ENCODE results near the gene ACP1. TPM values are rescaled to one million over a fixed set of nuclear protein-coding genes. Genes with fewer than 3 reads are reported as not detected.
A peak's percentile ranks its signal among the peaks of the same experiment; 100 is the strongest.

ACP1 gene
- total RNA-seq (10 to 100 TPM; 89.7 to 93.2 TPM), total RNA-seq (47.2 to 205 (median 95.9) reads per million in 172 experiments)
- 99.2 TPM for polyA plus RNA-seq (2013, experiment 1 of 2)
- 87.8 TPM for polyA plus RNA-seq (2013, experiment 2 of 2)

GRCh38 chr2:264493-265468 lies at the start of gene ACP1:
Gene ACP1 (plus strand): TSS chr2:264947. CDS start chr2:264965, 18 bp downstream.
- no peaks in the 10 kb centered on the region for H3K9me3 Mint-ChIP-seq
- H3K27me3 Mint-ChIP-seq, result no peaks in the 10 kb centered on the region
- peaks cover 64% of the 10 kb centered on the region for H3K4me1 Mint-ChIP-seq (ENCODE audit: low read depth)
- ChIA-PET CTCF (interaction anchor here (1.3 kb wide), 1 partner anchor 18 kb away, joined by 4 read pairs; no protein-coding TSS in a partner anchor), POLR2A (interaction anchor here (0.6 to 1.0 kb wide), 4 partner anchors 9 to 201 kb away, joined by 3 to 4 read pairs (median 4); partner anchors contain the start of gene ALKAL2)
- DNase-seq, result peak; percentile 86 to 99 (median 94)
- H3K9me3 ChIP-seq (ENCODE audit: control insufficient read depth in 1 of 2, insufficient read depth in 1 of 2, low read length in 2 of 2), result no peaks in the 10 kb centered on the region
- no peaks in the 10 kb centered on the region for H3K27me3 ChIP-seq (ENCODE audit: control insufficient read depth in 1 of 2, insufficient read depth in 2 of 2, low read length in 2 of 2)
- peak within 1 kb of the TSS; percentile 81 to 87 for H3K27ac ChIP-seq (ENCODE audit: low read depth in 1 of 2, low read length in 2 of 2)
- H3K4me3 Mint-ChIP-seq, result peak within 1 kb of the TSS; percentile 95
- peaks cover 45% of the 10 kb centered on the region for H3K36me3 Mint-ChIP-seq (ENCODE audit: low read depth)
- H3K4me3 ChIP-seq (ENCODE audit: low read length), result peak within 1 kb of the TSS; percentile 91
- intact Hi-C loops (cut with DNase I, micrococcal nuclease), result loop anchor here (1.0 to 10.0 kb wide), 6 partner anchors 18 to 413 kb away; partner anchors contain the start of gene TMEM18 (in 2 of the 2)
- ATAC-seq (ENCODE audit: poor library complexity), result peak; percentile 82
- peaks cover 37% of the 10 kb centered on the region for H3K4me1 ChIP-seq (ENCODE audit: insufficient read depth, low read length)
- H3K27ac Mint-ChIP-seq, result peak within 1 kb of the TSS; percentile 99
- peaks cover 9% of the 10 kb centered on the region for H3K36me3 ChIP-seq (ENCODE audit: insufficient read depth, low read length)
- no peak for TF ChIP-seq CTCF (IDR thresholded peaks at IDR 0.05)

- H3K9me3 Mint-ChIP-seq, result no peaks in the 10 kb centered on the region
- no peaks in the 10 kb centered on the region for H3K4me1 Mint-ChIP-seq (ENCODE audit: low read depth)
- no peaks in the 10 kb centered on the region for H3K4me1 ChIP-seq (ENCODE audit: insufficient read depth, low read length)
- ChIA-PET CTCF (no interaction called here), POLR2A (no interaction called here)
- no peak overlapping the region for H3K27ac ChIP-seq (ENCODE audit: low read depth in 1 of 2, low read length in 2 of 2)
- H3K9me3 ChIP-seq (ENCODE audit: control insufficient read depth in 1 of 2, insufficient read depth in 1 of 2, low read length in 2 of 2), result no peaks in the 10 kb centered on the region
- H3K27ac Mint-ChIP-seq, result no peak overlapping the region
- no peak overlapping the region for H3K4me3 ChIP-seq (ENCODE audit: low read length)
- no peaks in the 10 kb centered on the region for H3K36me3 ChIP-seq (ENCODE audit: insufficient read depth, low read length)
- no peak overlapping the region for H3K4me3 Mint-ChIP-seq
- peaks cover 22% of the 10 kb centered on the region for H3K36me3 Mint-ChIP-seq (ENCODE audit: low read depth)
- intact Hi-C loops (cut with DNase I, micrococcal nuclease), result no loop called here
- ATAC-seq (ENCODE audit: poor library complexity) (no peak), DNase-seq (no peak)
- no peak for TF ChIP-seq CTCF (IDR thresholded peaks at IDR 0.05)
- no peaks in the 10 kb centered on the region for H3K27me3 ChIP-seq (ENCODE audit: control insufficient read depth in 1 of 2, insufficient read depth in 2 of 2, low read length in 2 of 2)
- H3K27me3 Mint-ChIP-seq, result peaks cover 5% of the 10 kb centered on the region
These were observed 48.7 kb upstream of the ACP1 start for GRCh38 chr2:216068-216467.

GRCh38 chr2:223451-223850 lies 41.3 kb upstream of the ACP1 start:
- DNase-seq (peak in 1 of 14 experiments; percentile 14), ATAC-seq (ENCODE audit: poor library complexity) (no peak)
- CTCF ChIA-PET, result no interaction called here
- Mint-ChIP-seq H3K9me3 (no peaks in the 10 kb centered on the region), H3K4me3 (no peak overlapping the region), H3K27ac (no peak overlapping the region), H3K4me1 (ENCODE audit: low read depth) (no peaks in the 10 kb centered on the region), H3K36me3 (ENCODE audit: low read depth) (peaks cover 79% of the 10 kb centered on the region), H3K27me3 (no peaks in the 10 kb centered on the region)
- H3K27ac ChIP-seq (ENCODE audit: low read depth in 1 of 2, low read length in 2 of 2), result no peak overlapping the region
- H3K36me3 ChIP-seq (ENCODE audit: insufficient read depth, low read length), result peaks cover 12% of the 10 kb centered on the region
- no peaks in the 10 kb centered on the region for H3K9me3 ChIP-seq (ENCODE audit: control insufficient read depth in 1 of 2, insufficient read depth in 1 of 2, low read length in 2 of 2)
- POLR2A ChIA-PET, result no interaction called here
- H3K4me1 ChIP-seq (ENCODE audit: insufficient read depth, low read length), result no peaks in the 10 kb centered on the region
- TF ChIP-seq CTCF (IDR thresholded peaks at IDR 0.05), result no peak
- intact Hi-C loops (cut with DNase I, micrococcal nuclease), result no loop called here
- no peak overlapping the region for H3K4me3 ChIP-seq (ENCODE audit: low read length)
- H3K27me3 ChIP-seq (ENCODE audit: control insufficient read depth in 1 of 2, insufficient read depth in 2 of 2, low read length in 2 of 2), result no peaks in the 10 kb centered on the region
